Activated effector memory CD4-positive, alpha-beta T cell treated with Interleukin-2 at 50 U/mL for 16 hours (primary cell): ENCODE results near the gene SPTBN1.

Source experiments
- DNase-seq: peaks from one replicate; pipeline ENCODE4 v3.0.0-alpha.2; 2020

The SPTBN1 gene

DNA sequence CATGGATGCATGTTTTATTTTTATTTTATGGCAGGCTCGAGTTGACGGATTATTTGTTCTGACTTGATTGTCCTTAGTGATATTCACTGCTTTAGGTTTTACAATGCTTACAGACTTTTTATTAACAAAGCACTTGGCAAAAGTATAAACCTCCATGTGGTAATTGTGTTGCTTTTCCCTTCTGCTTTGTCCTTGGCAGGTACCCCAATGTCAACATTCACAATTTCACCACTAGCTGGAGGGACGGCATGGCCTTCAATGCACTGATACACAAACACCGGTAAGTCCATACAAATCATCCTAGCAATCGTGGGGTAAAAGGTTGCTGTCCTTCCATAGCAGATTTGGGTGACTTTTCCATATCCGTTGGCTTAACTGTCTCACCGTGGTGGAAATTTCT is 161.3 kb downstream of the SPTBN1 start:
- no peak for DNase-seq

DNA sequence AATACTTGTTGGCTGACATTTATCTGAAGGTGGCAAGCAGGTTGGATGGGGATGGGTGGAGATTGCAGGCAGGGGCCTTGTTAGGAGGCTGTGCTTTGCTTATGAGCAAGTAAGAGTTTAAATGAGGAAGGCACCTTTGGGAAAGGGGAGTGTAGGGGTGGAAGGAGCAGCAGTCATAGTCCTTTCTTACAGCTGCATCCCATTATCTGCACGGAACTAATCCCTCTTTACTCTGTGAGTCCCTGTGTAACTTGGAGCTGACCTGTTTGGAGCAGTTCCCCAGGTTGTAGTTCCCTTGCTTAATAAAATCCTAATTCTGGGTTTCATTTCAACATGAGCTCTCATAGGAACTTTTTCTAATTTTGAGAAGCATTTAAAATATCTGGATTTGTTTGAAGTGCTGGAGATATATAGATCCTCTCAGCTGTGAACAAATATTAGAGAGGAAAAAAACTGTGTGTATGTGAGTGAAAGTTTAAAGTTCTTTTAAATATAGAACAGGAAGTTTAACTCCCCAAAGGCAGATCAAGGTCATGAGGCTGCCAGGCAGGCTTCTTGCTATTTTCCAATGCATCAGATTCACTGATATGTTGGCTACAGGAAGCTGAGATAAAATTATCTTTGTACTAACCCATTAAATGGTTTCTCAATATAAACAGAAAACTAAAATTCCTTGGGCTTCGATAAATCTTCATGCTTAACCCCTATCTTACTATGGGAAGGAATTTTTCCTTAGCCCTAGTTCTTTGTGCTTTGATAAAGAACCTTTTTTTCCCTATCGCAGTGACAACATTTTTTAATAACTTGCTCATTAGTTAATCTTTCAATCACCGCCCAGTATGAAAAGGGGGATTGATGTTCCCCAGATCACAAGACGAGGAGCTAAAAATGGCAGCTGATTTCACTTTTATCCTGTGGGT is 162.8 kb downstream of the SPTBN1 start:
- DNase-seq: no peak

DNA sequence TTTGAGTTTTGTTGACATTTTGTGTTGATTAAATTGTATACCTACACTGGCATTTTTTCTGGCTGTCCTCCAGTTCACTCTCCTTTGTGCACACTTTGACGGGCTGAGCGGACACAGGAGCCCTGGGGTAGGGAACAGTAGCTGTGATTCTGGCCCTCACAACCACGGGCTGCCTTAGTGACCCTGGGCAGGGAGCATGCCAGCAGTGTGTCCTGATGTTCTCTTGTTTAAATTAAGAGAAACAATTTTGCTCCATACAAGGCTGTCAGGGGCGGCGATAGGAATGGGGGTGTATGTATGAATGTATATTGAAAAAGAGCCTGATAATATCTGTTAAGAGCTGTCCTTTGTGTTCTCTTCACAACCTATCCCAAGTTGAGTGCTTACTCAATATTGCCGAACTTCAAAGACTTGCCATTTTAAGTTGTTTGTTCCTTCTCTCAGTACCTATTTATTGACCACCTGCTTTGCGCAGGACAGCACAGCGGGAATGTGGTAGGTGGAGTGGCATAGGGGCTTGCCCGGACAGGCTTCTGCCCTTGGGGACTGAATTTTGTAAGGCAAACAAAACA is 163.6 kb downstream of the SPTBN1 start:
- DNase-seq: no peak

DNA sequence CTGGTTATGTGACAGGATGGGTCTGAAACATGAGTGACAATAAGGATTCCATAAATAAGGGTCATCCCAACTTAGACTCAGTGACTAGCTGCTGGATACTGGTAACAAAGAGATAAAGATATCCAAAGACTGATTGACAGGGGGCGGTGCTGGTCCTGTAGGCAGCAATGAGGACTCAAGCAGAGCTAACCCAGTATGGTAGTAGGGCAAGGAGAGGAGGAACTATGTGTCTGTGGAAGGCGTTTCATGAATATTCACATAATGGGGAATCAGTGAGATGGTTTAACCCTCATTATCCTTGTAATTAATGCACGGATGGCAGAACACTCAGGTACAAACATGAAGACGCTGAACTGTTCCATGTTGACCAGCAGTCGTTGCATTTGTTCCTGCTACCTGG is 164.8 kb downstream of the SPTBN1 start:
- no peak for DNase-seq

DNA sequence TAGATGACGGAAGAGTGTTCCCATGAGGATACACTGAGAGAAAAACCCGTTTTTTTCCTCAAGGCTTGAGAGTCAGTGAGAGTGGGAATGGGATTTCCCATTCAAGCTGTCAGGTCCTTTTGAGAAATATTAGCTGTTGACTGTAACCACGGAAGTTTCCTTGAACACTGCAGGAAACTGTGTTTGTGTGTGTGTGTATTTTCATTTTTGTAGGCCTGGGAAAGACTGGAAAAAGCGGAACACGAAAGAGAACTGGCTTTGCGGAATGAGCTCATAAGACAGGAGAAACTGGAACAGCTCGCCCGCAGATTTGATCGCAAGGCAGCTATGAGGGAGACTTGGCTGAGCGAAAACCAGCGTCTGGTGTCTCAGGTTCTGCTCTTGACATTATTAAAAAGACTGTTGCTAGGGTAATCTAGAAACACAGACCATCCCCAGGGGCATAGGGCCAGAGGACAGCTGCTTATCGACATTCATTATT is 168.5 kb downstream of the SPTBN1 start:
- DNase-seq: no peak

DNA sequence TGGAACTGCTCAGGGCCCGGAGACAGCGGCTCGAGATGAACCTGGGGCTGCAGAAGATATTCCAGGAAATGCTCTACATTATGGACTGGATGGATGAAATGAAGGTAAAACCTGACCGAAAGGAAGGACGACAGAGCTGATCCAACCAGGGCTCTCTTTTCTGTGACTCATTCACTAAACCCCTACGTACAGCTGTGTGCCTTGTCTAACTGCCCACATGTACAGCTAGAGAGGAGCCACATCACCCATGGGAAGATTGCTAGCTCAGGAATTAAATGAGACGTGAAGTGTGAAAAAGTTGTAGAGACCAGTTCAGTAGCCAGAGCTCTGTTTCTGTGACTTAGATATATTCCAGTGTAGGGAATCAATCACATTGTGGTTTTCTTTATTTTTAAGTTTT is 170.0 kb downstream of the SPTBN1 start:
- DNase-seq: no peak

DNA sequence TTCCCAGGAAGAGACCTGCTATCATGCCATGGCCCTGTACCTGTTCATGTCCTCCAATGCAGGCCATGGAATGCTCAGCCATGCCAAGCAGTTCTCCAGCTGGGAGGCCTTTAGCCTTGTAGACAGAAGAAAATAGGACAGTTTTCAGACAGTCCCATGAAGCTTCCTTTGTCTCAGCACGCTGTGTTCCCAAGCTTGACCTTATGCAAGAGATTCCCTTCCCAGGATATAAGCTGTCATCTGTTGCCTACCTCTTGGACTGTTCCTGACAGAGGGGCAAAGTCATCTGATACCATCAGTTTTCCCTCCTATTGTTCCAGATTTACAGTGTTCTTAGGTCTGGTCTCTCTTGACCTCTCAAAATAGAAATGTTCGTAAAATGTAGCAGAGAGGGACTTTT is 170.8 kb downstream of the SPTBN1 start:
- DNase-seq: no peak

DNA sequence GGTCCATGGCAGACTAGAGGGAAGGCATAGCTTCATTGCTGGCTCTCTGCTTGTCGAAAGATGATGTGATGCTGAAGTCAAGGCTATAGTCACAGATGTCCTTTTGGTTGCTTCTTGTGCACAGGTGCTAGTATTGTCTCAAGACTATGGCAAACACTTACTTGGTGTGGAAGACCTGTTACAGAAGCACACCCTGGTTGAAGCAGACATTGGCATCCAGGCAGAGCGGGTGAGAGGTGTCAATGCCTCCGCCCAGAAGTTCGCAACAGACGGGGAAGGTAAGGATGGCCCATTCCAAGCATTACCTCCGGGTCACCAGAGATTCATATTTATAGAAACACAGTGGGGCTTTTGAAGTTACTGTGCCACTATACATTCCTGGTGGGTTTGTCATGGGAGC is 171.8 kb downstream of the SPTBN1 start:
- no peak for DNase-seq

DNA sequence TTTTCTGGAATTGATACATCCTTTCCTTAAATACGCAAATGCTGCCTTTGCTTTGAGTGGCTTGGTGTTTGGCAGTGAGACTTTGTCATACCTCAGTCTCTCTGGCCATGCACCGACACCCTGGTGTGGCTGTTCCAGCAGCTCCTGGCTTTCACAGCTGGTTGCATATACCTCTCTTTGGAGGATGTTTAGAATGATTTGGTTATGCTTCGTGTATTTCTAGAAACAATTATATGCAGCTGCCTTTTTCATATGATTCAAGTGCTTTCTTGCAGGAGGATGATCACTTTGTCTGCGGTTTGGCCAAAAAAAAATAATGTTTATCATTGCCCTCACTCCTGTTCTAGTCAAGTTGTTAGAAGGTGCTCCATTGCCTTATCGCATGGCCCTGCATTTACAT is 172.3 kb downstream of the SPTBN1 start:
- DNase-seq: no peak

DNA sequence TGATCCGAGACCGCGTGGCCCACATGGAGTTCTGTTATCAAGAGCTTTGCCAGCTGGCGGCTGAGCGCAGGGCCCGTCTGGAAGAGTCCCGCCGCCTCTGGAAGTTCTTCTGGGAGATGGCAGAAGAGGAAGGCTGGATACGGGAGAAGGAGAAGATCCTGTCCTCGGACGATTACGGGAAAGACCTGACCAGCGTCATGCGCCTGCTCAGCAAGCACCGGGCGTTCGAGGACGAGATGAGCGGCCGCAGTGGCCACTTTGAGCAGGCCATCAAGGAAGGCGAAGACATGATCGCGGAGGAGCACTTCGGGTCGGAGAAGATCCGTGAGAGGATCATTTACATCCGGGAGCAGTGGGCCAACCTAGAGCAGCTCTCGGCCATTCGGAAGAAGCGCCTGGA is 172.8 kb downstream of the SPTBN1 start:
- DNase-seq: no peak

DNA sequence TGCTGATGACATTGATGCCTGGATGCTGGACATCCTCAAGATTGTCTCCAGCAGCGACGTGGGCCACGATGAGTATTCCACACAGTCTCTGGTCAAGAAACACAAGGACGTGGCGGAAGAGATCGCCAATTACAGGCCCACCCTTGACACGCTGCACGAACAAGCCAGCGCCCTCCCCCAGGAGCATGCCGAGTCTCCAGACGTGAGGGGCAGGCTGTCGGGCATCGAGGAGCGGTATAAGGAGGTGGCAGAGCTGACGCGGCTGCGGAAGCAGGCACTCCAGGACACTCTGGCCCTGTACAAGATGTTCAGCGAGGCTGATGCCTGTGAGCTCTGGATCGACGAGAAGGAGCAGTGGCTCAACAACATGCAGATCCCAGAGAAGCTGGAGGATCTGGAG is 173.3 kb downstream of the SPTBN1 start:
- no peak for DNase-seq

DNA sequence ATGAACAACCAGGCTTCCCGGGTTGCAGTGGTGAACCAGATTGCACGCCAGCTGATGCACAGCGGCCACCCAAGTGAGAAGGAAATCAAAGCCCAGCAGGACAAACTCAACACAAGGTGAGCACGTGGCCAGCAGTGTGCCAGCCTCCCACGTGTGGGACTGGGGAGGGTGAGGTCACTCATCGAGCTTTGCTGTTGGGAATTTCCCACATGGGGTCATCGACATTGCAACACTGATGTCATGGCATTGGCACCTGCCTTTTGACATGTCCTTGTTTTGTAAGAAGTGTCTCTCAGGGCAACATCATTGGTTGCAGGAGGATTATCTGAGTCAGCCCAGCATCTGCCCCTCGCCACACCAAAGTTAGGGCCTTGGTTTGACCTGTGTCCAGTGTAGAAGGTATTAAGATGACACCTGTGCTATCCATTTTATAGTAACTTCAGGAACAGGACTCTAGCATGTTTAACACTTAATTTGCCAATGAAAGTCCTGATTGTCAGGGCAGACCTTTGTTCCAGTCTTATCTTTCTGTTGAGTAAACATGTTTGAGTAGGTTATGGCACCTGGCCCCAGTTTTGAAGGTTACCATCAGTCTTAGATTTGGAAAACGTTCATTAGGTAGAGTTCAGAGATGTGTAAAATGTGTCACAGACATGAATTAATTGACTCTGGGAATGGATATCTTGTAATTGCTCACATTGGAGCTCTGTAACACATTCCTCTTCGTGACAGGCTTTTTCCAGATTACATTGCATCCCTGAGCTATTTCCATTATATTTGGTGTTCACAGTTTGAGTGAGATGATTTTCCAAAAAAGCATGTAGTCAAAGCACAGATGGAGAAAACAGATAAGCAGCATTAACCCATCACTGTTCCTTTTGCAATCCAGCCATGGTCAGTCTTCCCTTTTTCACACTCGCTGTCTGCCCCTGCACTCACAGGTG is 174.1 kb downstream of the SPTBN1 start:
- DNase-seq: no peak

DNA sequence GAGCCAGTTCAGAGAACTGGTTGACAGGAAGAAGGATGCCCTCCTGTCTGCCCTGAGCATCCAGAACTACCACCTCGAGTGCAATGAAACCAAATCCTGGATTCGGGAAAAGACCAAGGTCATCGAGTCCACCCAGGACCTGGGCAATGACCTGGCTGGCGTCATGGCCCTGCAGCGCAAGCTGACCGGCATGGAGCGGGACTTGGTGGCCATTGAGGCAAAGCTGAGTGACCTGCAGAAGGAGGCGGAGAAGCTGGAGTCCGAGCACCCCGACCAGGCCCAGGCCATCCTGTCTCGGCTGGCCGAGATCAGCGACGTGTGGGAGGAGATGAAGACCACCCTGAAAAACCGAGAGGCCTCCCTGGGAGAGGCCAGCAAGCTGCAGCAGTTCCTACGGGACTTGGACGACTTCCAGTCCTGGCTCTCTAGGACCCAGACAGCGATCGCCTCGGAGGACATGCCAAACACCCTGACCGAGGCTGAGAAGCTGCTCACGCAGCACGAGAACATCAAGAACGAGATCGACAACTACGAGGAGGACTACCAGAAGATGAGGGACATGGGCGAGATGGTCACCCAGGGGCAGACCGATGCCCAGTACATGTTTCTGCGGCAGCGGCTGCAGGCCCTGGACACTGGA is 174.9 kb downstream of the SPTBN1 start:
- DNase-seq: no peak

DNA sequence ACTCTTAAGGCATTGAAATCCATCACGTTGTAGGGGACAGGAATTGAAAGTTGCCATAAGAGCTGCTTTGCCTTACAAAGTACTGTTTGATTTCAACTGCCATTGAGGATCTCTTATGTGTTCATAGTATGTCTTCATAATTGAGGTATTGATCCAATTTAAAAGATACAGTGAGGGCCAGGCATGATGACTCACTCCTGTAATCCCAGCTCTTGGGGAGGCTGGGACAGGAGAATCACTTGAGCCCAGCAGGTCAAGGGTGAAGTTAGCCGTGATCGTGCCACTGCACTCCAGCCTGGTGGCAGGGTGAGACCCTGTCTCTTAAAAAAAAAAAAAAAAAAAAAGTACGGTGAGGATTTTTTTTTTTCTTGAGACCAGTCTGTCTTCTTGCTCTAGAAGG is 175.6 kb downstream of the SPTBN1 start:
- DNase-seq: no peak

DNA sequence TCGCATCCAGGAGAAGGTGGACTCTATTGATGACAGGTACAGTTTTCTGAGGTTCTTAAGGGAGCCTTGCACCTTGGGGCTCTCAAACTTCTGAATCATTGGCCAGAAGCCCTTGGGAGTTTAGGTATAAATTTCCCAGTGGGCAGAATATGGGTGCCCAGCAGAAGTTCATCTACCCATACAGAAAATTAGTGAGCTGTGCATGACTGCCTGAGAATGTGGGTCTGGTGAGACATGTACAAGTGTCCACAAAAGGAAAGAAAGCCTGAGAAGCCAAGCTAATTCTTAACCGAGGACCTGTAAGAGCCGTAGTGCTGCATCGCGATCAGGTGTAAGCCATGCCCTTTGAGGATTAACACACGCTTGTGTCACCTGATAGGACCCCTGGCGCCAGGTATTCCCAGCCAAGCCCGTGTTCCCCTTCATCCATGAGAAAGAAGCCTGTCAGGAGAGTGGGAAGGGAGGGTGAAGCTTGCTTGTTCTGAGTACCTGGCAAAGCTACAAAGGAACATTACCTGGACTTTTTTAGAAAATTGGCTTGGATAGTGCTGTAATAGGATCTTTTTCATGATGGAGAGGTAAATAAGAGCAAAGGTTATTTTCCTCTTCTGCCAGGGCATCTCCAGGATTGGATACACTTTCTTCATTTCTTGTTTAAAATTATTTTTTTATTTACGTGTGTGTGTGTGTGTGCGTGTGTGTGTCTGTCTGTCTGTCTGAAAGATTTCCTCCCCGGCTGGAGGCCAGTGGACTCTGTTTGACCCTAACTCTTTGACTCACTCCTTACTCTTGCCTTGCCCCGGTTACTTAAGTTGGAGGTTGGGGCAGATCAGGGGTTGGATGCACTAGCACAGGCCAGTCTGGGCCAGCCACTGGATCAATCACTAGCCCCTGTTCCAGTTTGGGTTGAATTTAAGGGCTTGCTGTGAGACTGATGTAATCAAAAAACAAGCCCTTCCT is 176.9 kb downstream of the SPTBN1 start:
- DNase-seq: no peak

DNA sequence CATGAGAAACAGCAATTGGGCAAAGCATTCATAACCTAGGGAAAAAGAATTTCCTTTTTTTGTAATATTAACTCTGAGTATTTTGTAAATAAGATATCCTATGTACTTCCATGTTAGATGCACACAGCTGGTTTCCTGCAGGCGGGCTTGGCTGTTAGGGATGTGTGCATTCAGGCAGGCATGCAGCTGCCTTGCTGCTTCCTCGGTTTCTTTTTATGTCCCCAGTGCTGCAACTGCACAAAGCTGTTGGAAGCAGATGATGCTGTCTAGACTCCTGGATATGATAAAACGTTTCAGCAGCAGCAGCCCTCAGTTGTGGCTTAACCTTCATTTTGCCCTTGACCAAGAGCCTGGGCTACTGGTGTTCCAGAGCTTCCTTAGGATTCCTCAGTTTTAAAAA is 177.9 kb downstream of the SPTBN1 start:
- DNase-seq: no peak

DNA sequence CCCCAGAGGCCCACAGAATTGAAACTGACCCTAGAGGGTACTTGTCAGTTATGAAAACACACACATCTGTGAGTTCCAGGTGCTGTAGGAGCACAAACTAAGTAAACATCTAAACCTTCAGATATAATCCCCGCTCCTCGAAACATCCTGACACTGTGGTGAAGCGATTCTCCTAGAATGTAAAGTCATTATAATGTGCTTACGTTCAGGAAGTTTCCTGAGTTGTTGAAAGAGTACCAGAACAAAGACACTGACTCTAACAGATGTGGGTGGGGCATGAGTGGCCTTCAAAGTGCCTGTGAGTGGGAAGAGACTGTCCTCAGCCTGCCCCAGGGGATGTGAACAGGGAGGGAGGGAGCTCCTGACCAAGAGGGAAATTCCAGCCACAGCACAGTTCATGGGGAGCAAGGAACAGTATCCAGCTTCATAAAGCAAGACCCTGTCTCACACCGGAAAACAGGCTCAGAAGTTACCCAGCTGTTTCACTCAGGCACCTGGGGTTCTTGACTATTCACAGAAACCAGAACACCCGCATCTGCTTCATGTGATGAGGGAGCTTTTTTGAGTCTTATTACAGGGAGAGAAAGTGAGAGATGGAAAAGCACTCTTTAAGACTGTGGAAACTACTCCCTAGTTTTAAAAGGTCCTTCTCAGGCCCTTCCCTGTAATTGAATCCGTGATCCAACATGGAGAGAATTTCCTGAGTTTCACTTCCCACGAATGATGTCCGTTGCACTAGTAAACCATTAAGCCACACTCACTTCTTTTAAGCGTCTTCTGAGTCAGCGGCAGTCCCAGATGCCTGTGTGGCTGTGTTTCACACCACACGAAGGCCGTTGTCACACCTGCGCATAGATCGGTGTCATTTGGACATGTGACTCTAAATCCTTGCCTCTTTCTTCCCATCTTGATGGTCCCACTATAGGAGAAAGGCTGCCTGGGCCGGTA is 178.7 kb downstream of the SPTBN1 start:
- DNase-seq: no peak

DNA sequence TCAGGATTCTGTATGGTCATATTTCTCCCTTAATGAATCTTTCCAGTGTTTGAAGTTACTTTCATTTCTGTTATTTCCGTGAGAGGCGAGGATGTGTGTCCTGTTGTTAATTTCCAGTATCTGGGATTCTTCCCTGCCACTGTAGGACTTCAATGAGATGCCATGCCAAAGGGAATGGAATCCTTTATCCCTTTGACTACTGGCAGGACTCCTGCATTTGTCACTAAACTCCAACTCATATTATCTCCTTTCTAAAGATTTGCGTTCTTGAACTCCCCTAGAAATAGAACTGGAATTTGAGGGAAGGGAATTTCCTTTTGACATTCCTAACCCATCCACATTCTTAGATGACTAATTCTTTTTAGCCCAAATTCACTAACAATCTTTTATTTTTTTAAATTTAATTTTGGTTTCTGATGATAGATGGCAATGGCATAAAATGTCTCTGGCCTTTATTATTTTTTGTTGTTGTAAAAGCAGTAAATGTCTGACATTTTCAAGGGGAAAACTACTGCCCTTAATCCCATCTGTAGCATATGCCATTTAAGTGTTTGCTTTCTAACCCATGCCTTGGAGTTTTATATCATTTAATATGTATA is 179.5 kb downstream of the SPTBN1 start:
- no peak for DNase-seq

DNA sequence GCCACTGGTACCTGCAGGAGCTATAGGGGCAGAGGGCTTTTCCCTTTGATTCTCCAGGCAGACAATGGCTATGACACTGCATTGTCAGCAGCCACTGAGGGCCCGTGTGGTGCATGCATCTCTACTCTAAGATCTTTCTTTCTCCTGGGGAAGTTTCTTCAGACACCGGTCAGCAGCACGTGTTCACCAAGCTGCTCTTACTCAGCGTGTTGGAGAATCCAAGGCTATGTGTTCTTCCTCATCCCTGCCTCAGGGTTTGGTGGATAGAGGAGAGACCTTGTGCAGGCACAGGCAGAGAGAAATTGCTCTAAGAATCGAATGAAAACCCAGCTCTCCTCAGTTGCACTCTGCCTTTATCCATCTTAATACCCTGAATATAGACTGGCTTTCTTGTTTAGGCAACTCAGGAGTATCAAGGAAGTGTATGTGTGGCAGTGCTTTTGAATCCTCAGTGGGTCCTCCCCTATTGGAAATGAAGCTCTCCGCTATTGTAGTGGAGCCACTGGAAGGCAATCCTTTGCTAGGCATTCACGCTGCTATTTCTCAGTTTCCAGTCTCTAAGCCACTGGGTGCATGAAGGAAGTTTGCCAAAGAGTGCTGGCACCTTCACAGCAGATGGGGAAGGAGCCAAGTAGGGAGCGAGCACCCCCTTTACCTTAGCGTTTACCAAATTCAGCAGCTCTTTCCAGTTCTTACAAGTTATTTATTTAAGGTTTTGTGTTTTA is 180.4 kb downstream of the SPTBN1 start:
- no peak for DNase-seq
